Liver (tissue), 2 donors: ENCODE data around the gene PHGDH.

Source experiments
- CTCF ChIP-seq: fragments of 150-350 bp; IDR thresholded peaks from 2 replicates; pipeline ENCODE4 v1.5.1; 2017; ENCODE audit warnings: improper control_type of control experiment, low read depth, low read length; ENCODE audit not compliant: missing input control
- MAX ChIP-seq: IDR thresholded peaks from 2 replicates; pipeline ENCODE4 v1.6.1; 2016; ENCODE audit warnings: antibody characterized with exemption
- REST ChIP-seq: IDR thresholded peaks from 2 replicates; pipeline ENCODE4 v1.6.1; 2016; ENCODE audit warnings: antibody characterized with exemption, mild to moderate bottlenecking
- donor health status: healthy.

DNA sequence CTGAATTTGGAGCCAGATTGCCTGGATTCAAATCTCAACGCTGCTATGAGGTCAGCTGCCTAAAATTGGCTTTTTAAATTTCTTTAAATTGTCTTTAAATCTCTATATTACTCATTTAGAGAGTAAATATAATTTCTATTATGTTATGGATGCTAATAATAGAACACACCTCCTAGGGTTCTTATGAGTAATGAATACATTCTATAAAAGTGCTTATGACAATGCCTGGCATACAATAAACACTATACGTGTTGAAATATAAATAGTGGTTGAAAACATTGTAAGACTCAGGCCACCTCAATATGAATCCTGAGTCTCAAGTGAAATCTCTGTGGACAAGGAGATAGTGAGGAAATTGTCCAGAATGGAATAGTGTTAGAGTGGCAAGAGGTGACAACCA is 31.0 kb upstream of the PHGDH start:
- TF ChIP-seq MAX, result no peak
- no peak for TF ChIP-seq CTCF
- TF ChIP-seq REST, result no peak
